Coronary artery (tissue), 2 donors: ENCODE results near the gene ATP11A.
A peak's percentile ranks its signal among the peaks of the same experiment; 100 is the strongest.

Source experiments
- DNase-seq: peaks from one replicate; pipeline ENCODE4 v3.0.0-alpha.2; 2017; ENCODE audit warnings: low spot score
- H3K27ac ChIP-seq, 2 donors: fragments of 200-600 bp; sonication (generic); one replicate each; pipeline ENCODE4 v1.5.1; 2016 to 2019
- H3K4me3 ChIP-seq: fragments of 200-600 bp; sonication (generic); 2 replicates; pipeline ENCODE4 v1.5.1; 2016; ENCODE audit warnings: mild to moderate bottlenecking, moderate library complexity
- TF ChIP-seq, protein P1 (sequence below): fragments of 200-600 bp; sonication (generic); IDR thresholded peaks from one replicate; pipeline ENCODE4 v1.5.1; 2019; ENCODE audit warnings: antibody characterized with exemption

Gene ATP11A

DNA sequence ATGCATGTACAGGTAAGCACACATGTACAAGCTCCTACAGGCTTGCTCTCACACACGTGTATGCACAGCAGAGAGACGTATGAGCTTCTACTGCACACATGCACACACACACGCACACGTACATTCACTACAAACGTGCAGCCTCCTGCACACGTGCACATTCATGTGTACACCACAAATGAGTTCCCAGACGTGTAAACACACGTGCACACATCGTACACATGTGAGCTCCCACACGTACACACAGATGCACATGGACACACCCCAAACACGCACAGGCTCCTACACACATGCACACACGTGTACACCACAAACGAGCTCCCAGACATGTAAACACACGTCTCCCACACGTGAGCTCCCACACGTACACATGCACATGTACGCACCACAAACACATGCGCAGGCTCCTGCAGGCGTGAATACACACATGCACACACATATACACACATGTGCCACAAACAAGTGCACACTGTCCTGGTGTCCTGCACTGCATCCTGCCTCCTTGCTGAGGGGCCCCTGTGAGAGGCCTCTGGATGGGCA, 195.5 kb downstream of the ATP11A start:
- no peak overlapping the region for H3K27ac ChIP-seq

DNA sequence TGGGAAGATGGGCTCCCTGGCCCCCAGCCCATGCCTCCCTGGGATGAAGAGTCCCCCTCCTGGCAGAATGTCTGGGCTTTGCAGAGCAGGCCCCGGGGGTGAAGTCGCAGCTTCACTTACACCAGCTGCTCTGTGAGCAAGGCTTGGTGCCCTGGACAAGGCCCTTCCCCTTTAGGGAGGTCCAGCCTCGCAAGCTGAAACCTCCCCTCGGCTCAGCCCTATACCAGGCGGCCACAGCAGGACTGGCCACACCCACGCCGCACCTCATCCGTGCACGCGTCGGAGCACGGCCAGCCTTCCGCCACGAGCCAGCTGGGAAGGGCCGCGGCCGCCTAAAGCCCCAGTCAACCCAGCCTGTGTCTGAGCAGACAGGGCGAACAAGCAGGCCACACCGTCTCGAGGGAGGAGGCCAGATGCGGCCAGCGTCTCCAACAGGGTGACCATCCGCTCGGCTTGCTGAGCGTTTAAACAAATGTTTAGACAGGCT, 196.0 kb downstream of the ATP11A start:
- DNase-seq = peak; percentile 81
- TF ChIP-seq, protein P1, sequence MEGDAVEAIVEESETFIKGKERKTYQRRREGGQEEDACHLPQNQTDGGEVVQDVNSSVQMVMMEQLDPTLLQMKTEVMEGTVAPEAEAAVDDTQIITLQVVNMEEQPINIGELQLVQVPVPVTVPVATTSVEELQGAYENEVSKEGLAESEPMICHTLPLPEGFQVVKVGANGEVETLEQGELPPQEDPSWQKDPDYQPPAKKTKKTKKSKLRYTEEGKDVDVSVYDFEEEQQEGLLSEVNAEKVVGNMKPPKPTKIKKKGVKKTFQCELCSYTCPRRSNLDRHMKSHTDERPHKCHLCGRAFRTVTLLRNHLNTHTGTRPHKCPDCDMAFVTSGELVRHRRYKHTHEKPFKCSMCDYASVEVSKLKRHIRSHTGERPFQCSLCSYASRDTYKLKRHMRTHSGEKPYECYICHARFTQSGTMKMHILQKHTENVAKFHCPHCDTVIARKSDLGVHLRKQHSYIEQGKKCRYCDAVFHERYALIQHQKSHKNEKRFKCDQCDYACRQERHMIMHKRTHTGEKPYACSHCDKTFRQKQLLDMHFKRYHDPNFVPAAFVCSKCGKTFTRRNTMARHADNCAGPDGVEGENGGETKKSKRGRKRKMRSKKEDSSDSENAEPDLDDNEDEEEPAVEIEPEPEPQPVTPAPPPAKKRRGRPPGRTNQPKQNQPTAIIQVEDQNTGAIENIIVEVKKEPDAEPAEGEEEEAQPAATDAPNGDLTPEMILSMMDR = no peak
- Histone ChIP-seq H3K4me3 (peak overlapping the region; percentile 44), H3K27ac (no peak overlapping the region)

More for the DNA sequence above, 195.5 kb downstream of the ATP11A start:
- H3K4me3 ChIP-seq = peak overlapping the region; percentile 44
- no peak for DNase-seq
- TF ChIP-seq, protein P1 = no peak

DNA sequence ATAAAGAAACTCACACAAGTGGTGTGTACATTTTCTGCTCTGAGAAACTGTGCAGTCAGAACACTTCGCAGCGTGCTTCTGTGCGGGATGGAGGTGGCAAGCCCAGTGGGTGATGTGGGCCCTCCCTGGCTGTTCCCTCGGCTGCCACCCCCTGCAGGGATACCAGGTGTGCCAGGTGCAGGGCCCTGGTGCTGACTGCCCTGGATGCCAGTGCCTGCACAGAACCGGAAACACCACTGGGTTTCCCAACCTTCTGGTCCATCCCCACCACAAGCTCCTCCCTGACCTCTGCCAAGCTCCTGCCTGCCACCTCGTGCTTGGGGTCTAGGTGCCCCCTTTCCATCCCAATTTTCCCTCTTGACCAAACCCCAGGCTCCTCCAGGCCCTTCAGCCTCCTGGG, 197.3 kb downstream of the ATP11A start:
- Histone ChIP-seq H3K27ac (no peak overlapping the region), H3K4me3 (no peak overlapping the region)
- TF ChIP-seq, protein P1 = no peak
- no peak for DNase-seq

DNA sequence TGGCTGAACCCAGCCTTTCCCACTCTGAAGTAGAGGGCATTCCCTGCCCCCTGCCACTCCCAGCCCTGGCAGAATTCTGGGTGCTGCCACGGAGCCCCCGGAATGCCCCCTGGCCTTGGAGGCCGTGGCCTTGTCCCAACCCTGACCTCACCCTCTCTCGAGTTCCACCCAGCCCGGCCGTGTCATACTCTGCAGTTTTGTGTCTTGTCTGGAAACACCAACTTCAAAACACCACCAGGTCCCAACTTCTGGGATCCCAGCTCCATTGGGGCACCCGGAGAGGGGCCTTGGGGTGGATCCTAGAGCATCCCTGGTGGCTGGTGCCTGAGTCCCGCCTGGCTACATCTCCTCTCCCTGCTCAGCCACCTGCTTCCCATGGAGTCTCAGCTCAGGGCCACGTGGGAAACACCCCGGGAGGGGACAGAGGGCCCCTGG, 197.7 kb downstream of the ATP11A start:
- no peak for DNase-seq
- Histone ChIP-seq H3K27ac (no peak overlapping the region), H3K4me3 (no peak overlapping the region)
- TF ChIP-seq, protein P1 = no peak

DNA sequence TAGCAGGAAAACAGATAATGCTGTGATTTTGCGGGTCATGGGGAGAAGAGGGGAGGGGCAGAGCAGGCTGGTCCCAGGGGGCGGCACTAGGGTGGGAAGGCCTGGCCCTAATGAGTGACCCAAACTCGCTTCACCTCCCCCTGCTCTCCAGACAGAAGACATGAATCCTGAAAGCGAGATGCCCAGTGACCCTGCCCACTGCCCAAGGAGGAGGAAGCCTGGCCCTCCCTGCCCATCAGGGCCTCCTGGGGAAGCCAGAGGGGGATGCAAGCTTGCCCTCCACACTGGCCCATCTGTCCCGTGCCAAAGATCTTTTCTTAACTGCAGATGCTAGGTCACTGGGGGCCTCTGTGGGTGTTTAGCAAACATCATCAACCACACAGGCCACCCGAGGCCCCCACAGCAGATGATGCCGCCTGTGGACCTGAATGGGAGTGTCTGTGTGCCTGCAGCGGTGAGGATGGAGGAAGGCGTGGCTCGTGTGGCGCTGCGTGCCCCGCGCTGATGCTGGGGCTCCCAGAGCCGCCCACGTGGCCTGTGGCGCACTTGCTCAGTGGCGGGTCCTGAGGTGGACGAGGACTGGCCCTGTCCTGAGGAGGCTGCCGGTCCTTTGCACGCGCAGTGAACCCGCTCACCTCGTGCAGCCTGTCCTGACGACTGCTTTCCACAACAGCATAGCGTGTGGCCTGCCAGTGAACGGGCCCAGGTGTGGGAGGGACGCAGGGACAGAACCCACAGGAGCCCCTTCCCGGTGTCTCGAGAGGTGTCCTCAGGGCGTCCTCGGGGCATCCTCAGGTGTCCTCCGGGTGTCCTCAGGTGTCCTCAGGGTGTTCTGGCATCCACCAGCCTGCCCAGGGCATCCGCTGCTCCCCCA, 198.6 kb downstream of the ATP11A start:
- Histone ChIP-seq H3K27ac (no peak overlapping the region), H3K4me3 (no peak overlapping the region)
- no peak for DNase-seq
- TF ChIP-seq, protein P1 = no peak

DNA sequence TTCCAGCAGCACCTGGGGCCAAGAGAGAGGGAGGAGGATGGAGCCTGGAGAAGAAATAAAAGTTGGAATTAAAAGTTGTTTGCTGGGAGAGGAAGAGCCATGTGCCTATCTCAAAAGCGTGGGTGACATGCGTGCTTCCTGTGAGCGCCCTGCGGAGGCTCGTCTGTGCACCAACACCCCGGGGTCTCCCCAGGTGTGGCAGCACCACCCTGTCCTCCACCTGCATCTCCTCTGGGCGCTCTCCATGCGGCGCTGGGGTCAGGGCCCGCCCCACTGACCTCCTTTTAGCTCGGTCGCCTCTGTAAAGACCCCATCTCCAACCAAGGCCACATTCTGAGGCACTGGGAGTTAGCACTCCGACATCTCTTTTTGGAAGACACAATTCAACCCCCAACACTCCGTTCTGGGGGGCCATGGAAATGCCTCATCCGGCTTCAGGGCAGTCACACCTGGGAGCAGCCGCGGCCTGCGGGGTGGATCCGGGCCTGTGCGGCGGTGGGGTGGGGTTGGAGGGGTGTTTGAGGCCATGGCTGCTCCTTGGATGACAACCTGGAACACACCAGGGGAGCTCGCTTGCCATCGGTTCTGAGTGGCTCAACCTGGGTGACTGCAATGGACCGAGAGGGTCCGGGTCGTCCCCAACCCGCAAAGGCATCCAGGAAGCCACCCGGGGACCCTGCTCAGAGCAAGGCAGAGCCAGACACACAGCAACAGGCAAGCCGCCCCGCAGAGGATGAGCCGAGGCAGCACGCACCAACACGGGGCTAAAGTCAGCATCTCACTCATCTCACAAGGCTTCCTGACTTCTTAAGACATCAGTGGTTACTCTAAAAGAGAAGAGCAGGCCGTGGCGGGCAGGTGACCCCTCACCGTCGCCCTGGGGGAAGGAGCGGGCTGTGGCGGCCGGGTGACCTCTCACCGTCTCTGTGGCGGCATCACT, 199.8 kb downstream of the ATP11A start:
- TF ChIP-seq, protein P1 = no peak
- Histone ChIP-seq H3K27ac (no peak overlapping the region), H3K4me3 (no peak overlapping the region)
- DNase-seq = no peak
